Measurements from ENCODE around the gene NUDCD2. TPM values are rescaled to one million over a fixed set of nuclear protein-coding genes. Genes with fewer than 3 reads are reported as not detected.
"Not testable (repeated sequence)": the region's sequence is repeated elsewhere in the genome, so short reads cannot be mapped to it uniquely, and the experiment has no call there.

The NUDCD2 gene
- total RNA-seq, 2 donors from 2014 or later = 50.2 to 58.0 TPM

DNA sequence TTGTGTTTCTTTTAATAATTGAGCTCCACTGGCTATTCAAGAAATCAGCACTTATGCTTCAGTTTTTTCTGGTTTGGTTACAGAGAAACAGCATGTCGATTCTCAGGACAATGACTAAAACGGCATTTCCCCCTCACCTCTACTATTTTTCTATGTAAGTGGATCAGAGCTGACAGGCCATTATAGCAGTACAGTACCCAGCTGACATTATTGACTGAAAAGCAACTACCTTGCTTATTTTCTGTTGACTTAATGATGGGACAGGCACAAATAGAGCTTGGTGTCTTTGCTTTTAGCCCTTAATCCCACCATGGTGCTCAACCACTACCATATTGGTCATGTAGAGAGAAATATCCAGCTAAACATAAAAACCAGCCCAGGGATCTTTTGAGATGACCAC lies 57.9 kb downstream of the NUDCD2 start:
- DNase-seq (no peak), ATAC-seq (replicated peaks in 1 of 2) (no peak)
- H3K36me3 Mint-ChIP-seq (ENCODE audit: insufficient read depth in 2 of 2) = no peaks in the 10 kb centered on the region
- no peak overlapping the region for H3K4me3 Mint-ChIP-seq
- no peaks in the 10 kb centered on the region for H3K9me3 Mint-ChIP-seq
- peaks cover 13% of the 10 kb centered on the region for H3K27me3 Mint-ChIP-seq (ENCODE audit: low read depth)
- no peaks in the 10 kb centered on the region for H3K4me1 Mint-ChIP-seq (ENCODE audit: low read depth)
- no peak overlapping the region for H3K27ac Mint-ChIP-seq

GRCh38 chr5:163401271-163401670 lies 58.6 kb downstream of the NUDCD2 start:
- H3K36me3 Mint-ChIP-seq (ENCODE audit: insufficient read depth in 2 of 2) = no peaks in the 10 kb centered on the region
- no peak overlapping the region for H3K4me3 Mint-ChIP-seq
- H3K4me1 Mint-ChIP-seq (ENCODE audit: low read depth) = no peaks in the 10 kb centered on the region
- no peak for ATAC-seq (replicated peaks in 1 of 2)
- peaks cover 13% of the 10 kb centered on the region for H3K27me3 Mint-ChIP-seq (ENCODE audit: low read depth)
- H3K9me3 Mint-ChIP-seq = no peaks in the 10 kb centered on the region
- DNase-seq = no peak
- no peak overlapping the region for H3K27ac Mint-ChIP-seq

GRCh38 chr5:163399923-163400322 lies 60.0 kb downstream of the NUDCD2 start:
- H3K9me3 Mint-ChIP-seq = no peaks in the 10 kb centered on the region
- no peak overlapping the region for H3K4me3 Mint-ChIP-seq
- DNase-seq (no peak), ATAC-seq (replicated peaks in 1 of 2) (no peak)
- no peaks in the 10 kb centered on the region for H3K4me1 Mint-ChIP-seq (ENCODE audit: low read depth)
- H3K27me3 Mint-ChIP-seq (ENCODE audit: low read depth) = peaks cover 13% of the 10 kb centered on the region
- no peaks in the 10 kb centered on the region for H3K36me3 Mint-ChIP-seq (ENCODE audit: insufficient read depth in 2 of 2)
- H3K27ac Mint-ChIP-seq = no peak overlapping the region

GRCh38 chr5:163397354-163397753 lies 62.5 kb downstream of the NUDCD2 start:
- DNase-seq = no peak
- Mint-ChIP-seq H3K9me3 (no peaks in the 10 kb centered on the region), H3K27ac (no peak overlapping the region), H3K4me1 (ENCODE audit: low read depth) (no peaks in the 10 kb centered on the region), H3K36me3 (ENCODE audit: insufficient read depth in 2 of 2) (no peaks in the 10 kb centered on the region), H3K27me3 (ENCODE audit: low read depth) (peaks cover 20% of the 10 kb centered on the region), H3K4me3 (no peak overlapping the region)
- no peak for ATAC-seq (replicated peaks in 1 of 2)

DNA sequence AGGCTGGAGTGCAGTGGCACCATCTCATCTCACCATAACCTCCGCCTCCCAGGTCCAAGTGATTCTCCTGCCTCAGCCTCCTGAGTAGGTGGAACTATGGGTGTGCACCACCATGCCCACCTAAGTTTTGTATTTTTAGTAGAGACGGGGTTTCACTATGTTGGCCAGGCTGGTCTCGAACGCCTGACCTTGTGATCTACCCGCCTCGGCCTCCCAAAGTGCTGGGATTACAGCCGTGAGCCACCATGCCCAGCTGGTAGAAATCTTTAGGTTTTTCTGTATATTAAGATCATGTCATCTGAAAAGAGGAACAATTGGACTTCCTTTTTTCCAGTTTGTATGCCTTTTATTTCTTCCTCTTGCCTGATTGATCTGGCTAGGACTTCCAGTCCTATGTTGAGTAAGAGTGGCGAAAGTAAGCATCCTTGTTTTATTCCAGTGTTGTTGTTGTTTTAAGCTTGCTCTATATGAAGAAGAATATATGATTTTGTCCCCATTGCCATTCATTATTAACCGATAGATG lies 63.0 kb downstream of the NUDCD2 start:
- not testable (repeated sequence) for ATAC-seq (replicated peaks in 1 of 2); H3K36me3 Mint-ChIP-seq (ENCODE audit: insufficient read depth in 2 of 2)

More for the DNA sequence above, 63.0 kb downstream of the NUDCD2 start:
- not testable (repeated sequence) for H3K27ac Mint-ChIP-seq; H3K4me3 Mint-ChIP-seq; DNase-seq; H3K9me3 Mint-ChIP-seq; H3K4me1 Mint-ChIP-seq (ENCODE audit: low read depth)
- H3K27me3 Mint-ChIP-seq (ENCODE audit: low read depth) = peaks cover 20% of the 10 kb centered on the region

Other genes starting within 250 kb of the NUDCD2 start
- 100 to 1,000 TPM; 236 to 261 TPM for gene CCNG1, start 22.5 kb downstream of the NUDCD2 start, total RNA-seq
- 10 to 100 TPM; 87.2 to 88.1 TPM for gene HMMR, start 530 bp upstream of the NUDCD2 start, total RNA-seq
- gene MAT2B, start 45.5 kb upstream of the NUDCD2 start, total RNA-seq = 100 to 1,000 TPM; 103 to 121 TPM